Neural cell (in vitro differentiated cells): ENCODE data around the gene CACNA1D. TPM values are rescaled to one million over a fixed set of nuclear protein-coding genes. Genes with fewer than 3 reads are reported as not detected.

Experiments
- H2AFZ ChIP-seq: fragments of 200-600, 300-800 bp; sonication (generic), shearing (Covaris generic); 2 replicates; pipeline ENCODE4 v1.6.0; 2014; ENCODE audit warnings: low read depth, mild to moderate bottlenecking, antibody characterized with exemption, low read length, moderate library complexity
- H3F3A ChIP-seq: fragments of 200-600 bp; shearing (Covaris generic); 2 replicates; pipeline ENCODE4 v1.6.1; 2016; ENCODE audit warnings: mild to moderate bottlenecking, moderate library complexity, mixed read lengths, antibody characterized with exemption, low read length; ENCODE audit not compliant: insufficient read depth, poor library complexity, severe bottlenecking
- H3K27ac ChIP-seq: fragments of 200-600, 300-800 bp; sonication (generic), shearing (Covaris generic); 2 replicates; pipeline ENCODE4 v1.5.1; 2014; ENCODE audit warnings: mild to moderate bottlenecking, low read length, moderate library complexity
- H3K27me3 ChIP-seq: fragments of 300-800, 200-600 bp; sonication (generic), shearing (Covaris generic); 2 replicates; pipeline ENCODE4 v1.6.0; 2014; ENCODE audit warnings: mild to moderate bottlenecking, low read depth, low read length, moderate library complexity; ENCODE audit not compliant: insufficient read depth
- H3K36me3 ChIP-seq: fragments of 300-800, 200-600 bp; sonication (generic), shearing (Covaris generic); 2 replicates; pipeline ENCODE4 v1.5.1; 2014; ENCODE audit warnings: mild to moderate bottlenecking, antibody characterized with exemption, low read length, moderate library complexity; ENCODE audit not compliant: insufficient read depth
- H3K4me2 ChIP-seq: fragments of 300-800, 200-600 bp; sonication (generic), shearing (Covaris generic); 2 replicates; pipeline ENCODE4 v1.6.0; 2014; ENCODE audit warnings: mild to moderate bottlenecking, low read length
- H3K4me3 ChIP-seq: fragments of 300-800, 200-600 bp; sonication (generic), shearing (Covaris generic); 2 replicates; pipeline ENCODE4 v1.5.1; 2014; ENCODE audit warnings: mild to moderate bottlenecking, low read length, moderate library complexity
- H3K79me2 ChIP-seq: fragments of 200-600 bp; shearing (Covaris generic); replicated peaks from 2 replicates; pipeline ENCODE4 v1.6.0; 2014; ENCODE audit warnings: mild to moderate bottlenecking, low read length, moderate library complexity; ENCODE audit not compliant: insufficient read depth
- H3K9ac ChIP-seq: fragments of 300-800, 200-600 bp; sonication (generic), shearing (Covaris generic); 2 replicates; pipeline ENCODE4 v1.6.1; 2016; ENCODE audit warnings: mild to moderate bottlenecking, low read length, mixed read lengths
- H3K9me2 ChIP-seq: fragments of 200-600 bp; shearing (Covaris generic); 2 replicates; pipeline ENCODE4 v1.6.1; 2016; ENCODE audit warnings: mild to moderate bottlenecking, low read length, mixed read lengths; ENCODE audit not compliant: insufficient read depth
- H3K9me3 ChIP-seq: fragments of 200-600, 300-800 bp; sonication (generic), shearing (Covaris generic); 2 replicates; pipeline ENCODE4 v1.6.1; 2016; ENCODE audit warnings: mild to moderate bottlenecking, mixed run types, low read length, moderate library complexity, mixed read lengths
- H4K20me1 ChIP-seq: fragments of 200-600 bp; shearing (Covaris generic); 2 replicates; pipeline ENCODE4 v1.6.1; 2016; ENCODE audit warnings: mild to moderate bottlenecking, mixed run types; ENCODE audit not compliant: insufficient read depth
- EP300 ChIP-seq: fragments of 450-650 bp; conservative IDR thresholded peaks from 2 replicates; pipeline ENCODE4 v1.6.1; 2014; ENCODE audit warnings: antibody characterized with exemption, mild to moderate bottlenecking, moderate library complexity; ENCODE audit not compliant: poor library complexity, severe bottlenecking
- EZH2 ChIP-seq: fragments of 200-600, 300-800 bp; shearing (Covaris generic), sonication (generic); IDR thresholded peaks from 2 replicates; pipeline ENCODE4 v1.6.1; 2014; ENCODE audit warnings: antibody characterized with exemption, low read length, borderline replicate concordance, mild to moderate bottlenecking; ENCODE audit not compliant: insufficient read depth, poor library complexity, severe bottlenecking
- MXI1 ChIP-seq: fragments of 450-650 bp; conservative IDR thresholded peaks from 2 replicates; pipeline ENCODE4 v1.6.1; 2014; ENCODE audit warnings: antibody characterized with exemption, mild to moderate bottlenecking; ENCODE audit not compliant: poor library complexity, severe bottlenecking
- POLR2AphosphoS5 ChIP-seq: IDR thresholded peaks from 2 replicates; pipeline ENCODE4 v1.6.1; 2012
- RAD21 ChIP-seq: fragments of 450-650 bp; conservative IDR thresholded peaks from 2 replicates; pipeline ENCODE4 v1.6.1; 2014; ENCODE audit warnings: antibody characterized with exemption, mild to moderate bottlenecking, moderate library complexity
- SMC3 ChIP-seq: fragments of 450-650 bp; conservative IDR thresholded peaks from 2 replicates; pipeline ENCODE4 v1.6.1; 2014; ENCODE audit warnings: antibody characterized with exemption, mild to moderate bottlenecking, moderate library complexity; ENCODE audit not compliant: poor library complexity
- TAF1 ChIP-seq: IDR thresholded peaks from 2 replicates; pipeline ENCODE4 v1.6.1; 2012; ENCODE audit warnings: low read depth
- polyA plus RNA-seq: library from polyadenylated mRNA; depleted of rRNA; stranded (reverse); fragments of >200 nt; gene quantifications from 2 replicates; pipeline ENCODE4 v1.2.3, GENCODE V29; 2014
- TF ChIP-seq, protein P1 (sequence below): fragments of 450-650 bp; IDR thresholded peaks from 2 replicates; pipeline ENCODE4 v1.5.1; 2014; ENCODE audit warnings: antibody characterized with exemption, mild to moderate bottlenecking, moderate library complexity; ENCODE audit not compliant: poor library complexity, severe bottlenecking
- TF ChIP-seq, protein P2 (sequence below): IDR thresholded peaks from 2 replicates; pipeline ENCODE4 v1.6.1; 2012; ENCODE audit warnings: borderline replicate concordance

The CACNA1D gene
- polyA plus RNA-seq, 1 donor from 2014 or later: 22.5 TPM

DNA sequence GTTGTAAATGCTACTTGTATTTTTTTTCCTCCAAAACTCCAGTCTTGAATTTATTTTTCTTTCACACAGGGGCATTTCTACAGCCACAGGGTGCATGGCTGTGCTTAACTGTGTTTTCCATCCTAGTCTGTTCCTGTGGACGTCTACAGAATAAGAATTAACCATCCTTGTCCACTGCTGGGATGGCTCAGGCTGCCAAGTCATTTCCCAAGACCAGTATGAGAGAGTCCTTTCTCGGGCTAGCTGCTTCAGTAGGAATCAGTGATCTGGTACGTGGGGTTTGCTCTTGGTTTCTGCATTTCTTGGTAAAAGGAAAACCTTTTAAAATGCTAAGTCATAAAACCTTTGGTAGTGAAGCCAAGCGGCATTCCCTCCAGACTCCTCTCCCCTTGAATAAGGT, 322.0 kb downstream of the CACNA1D start:
- TF ChIP-seq EP300 (no peak), MXI1 (no peak), SMC3 (no peak), TAF1 (no peak), POLR2AphosphoS5 (no peak), EZH2 (no peak), RAD21 (no peak)
- TF ChIP-seq, protein P1, sequence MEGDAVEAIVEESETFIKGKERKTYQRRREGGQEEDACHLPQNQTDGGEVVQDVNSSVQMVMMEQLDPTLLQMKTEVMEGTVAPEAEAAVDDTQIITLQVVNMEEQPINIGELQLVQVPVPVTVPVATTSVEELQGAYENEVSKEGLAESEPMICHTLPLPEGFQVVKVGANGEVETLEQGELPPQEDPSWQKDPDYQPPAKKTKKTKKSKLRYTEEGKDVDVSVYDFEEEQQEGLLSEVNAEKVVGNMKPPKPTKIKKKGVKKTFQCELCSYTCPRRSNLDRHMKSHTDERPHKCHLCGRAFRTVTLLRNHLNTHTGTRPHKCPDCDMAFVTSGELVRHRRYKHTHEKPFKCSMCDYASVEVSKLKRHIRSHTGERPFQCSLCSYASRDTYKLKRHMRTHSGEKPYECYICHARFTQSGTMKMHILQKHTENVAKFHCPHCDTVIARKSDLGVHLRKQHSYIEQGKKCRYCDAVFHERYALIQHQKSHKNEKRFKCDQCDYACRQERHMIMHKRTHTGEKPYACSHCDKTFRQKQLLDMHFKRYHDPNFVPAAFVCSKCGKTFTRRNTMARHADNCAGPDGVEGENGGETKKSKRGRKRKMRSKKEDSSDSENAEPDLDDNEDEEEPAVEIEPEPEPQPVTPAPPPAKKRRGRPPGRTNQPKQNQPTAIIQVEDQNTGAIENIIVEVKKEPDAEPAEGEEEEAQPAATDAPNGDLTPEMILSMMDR: no peak
- TF ChIP-seq, protein P2, sequence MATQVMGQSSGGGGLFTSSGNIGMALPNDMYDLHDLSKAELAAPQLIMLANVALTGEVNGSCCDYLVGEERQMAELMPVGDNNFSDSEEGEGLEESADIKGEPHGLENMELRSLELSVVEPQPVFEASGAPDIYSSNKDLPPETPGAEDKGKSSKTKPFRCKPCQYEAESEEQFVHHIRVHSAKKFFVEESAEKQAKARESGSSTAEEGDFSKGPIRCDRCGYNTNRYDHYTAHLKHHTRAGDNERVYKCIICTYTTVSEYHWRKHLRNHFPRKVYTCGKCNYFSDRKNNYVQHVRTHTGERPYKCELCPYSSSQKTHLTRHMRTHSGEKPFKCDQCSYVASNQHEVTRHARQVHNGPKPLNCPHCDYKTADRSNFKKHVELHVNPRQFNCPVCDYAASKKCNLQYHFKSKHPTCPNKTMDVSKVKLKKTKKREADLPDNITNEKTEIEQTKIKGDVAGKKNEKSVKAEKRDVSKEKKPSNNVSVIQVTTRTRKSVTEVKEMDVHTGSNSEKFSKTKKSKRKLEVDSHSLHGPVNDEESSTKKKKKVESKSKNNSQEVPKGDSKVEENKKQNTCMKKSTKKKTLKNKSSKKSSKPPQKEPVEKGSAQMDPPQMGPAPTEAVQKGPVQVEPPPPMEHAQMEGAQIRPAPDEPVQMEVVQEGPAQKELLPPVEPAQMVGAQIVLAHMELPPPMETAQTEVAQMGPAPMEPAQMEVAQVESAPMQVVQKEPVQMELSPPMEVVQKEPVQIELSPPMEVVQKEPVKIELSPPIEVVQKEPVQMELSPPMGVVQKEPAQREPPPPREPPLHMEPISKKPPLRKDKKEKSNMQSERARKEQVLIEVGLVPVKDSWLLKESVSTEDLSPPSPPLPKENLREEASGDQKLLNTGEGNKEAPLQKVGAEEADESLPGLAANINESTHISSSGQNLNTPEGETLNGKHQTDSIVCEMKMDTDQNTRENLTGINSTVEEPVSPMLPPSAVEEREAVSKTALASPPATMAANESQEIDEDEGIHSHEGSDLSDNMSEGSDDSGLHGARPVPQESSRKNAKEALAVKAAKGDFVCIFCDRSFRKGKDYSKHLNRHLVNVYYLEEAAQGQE: no peak
- H3K79me2 ChIP-seq: no peaks in the 10 kb centered on the region
- no peaks in the 10 kb centered on the region for H4K20me1 ChIP-seq
- H3K36me3 ChIP-seq: no peaks in the 10 kb centered on the region
- no peaks in the 10 kb centered on the region for H3K9me3 ChIP-seq
- H3K4me2 ChIP-seq: no peak overlapping the region
- H3F3A ChIP-seq: no peaks in the 10 kb centered on the region
- no peak overlapping the region for H3K27ac ChIP-seq
- no peak overlapping the region for H3K9ac ChIP-seq
- H2AFZ ChIP-seq: no peak overlapping the region
- no peak overlapping the region for H3K4me3 ChIP-seq
- no peaks in the 10 kb centered on the region for H3K27me3 ChIP-seq
- no peaks in the 10 kb centered on the region for H3K9me2 ChIP-seq

- H2AFZ ChIP-seq: no peak overlapping the region
- no peaks in the 10 kb centered on the region for H3K27me3 ChIP-seq
- no peaks in the 10 kb centered on the region for H3K9me3 ChIP-seq
- TF ChIP-seq, protein P2: no peak
- TF ChIP-seq TAF1: no peak
- no peak for TF ChIP-seq MXI1
- TF ChIP-seq EZH2: no peak
- TF ChIP-seq POLR2AphosphoS5: no peak
- no peak for TF ChIP-seq SMC3
- no peak for TF ChIP-seq RAD21
- TF ChIP-seq, protein P1: no peak
- no peak for TF ChIP-seq EP300
- H3F3A ChIP-seq: no peaks in the 10 kb centered on the region
- no peaks in the 10 kb centered on the region for H4K20me1 ChIP-seq
- H3K9me2 ChIP-seq: no peaks in the 10 kb centered on the region
- H3K79me2 ChIP-seq: no peaks in the 10 kb centered on the region
- no peak overlapping the region for H3K27ac ChIP-seq
- no peak overlapping the region for H3K4me3 ChIP-seq
- no peaks in the 10 kb centered on the region for H3K36me3 ChIP-seq
- H3K9ac ChIP-seq: no peak overlapping the region
- no peak overlapping the region for H3K4me2 ChIP-seq
These were observed 322.8 kb downstream of the CACNA1D start for GRCh38 chr3:53817211-53817610.
